ENCODE results near the gene FCHSD1. TPM values are rescaled to one million over a fixed set of nuclear protein-coding genes. Genes with fewer than 3 reads are reported as not detected.

The FCHSD1 gene
- polyA plus RNA-seq, 1 experiment: 45.8 TPM

Other genes with a start within 250 kb of the FCHSD1 start
- 0.97 and 1.2 TPM in 2 replicates for gene PCDHGA9, start 248.6 kb downstream of the FCHSD1 start, polyA plus RNA-seq (2011; rRNA removed)
- gene PCDHGB6, start 243.4 kb downstream of the FCHSD1 start, polyA plus RNA-seq (2011; rRNA removed): 1.5 and 1.7 TPM in 2 replicates
- gene PCDHGA10, start 238.4 kb downstream of the FCHSD1 start, polyA plus RNA-seq (2011; rRNA removed): 2.7 and 3.9 TPM in 2 replicates
- 7.6 and 9.6 TPM in 2 replicates for gene PCDHGB7, start 233.7 kb downstream of the FCHSD1 start, polyA plus RNA-seq (2011; rRNA removed)
- 5.4 and 7.4 TPM in 2 replicates for gene PCDHGA11, start 230.4 kb downstream of the FCHSD1 start, polyA plus RNA-seq (2011; rRNA removed)
- gene PCDHGA12, start 220.9 kb downstream of the FCHSD1 start, polyA plus RNA-seq (2011; rRNA removed): 6.1 and 7.9 TPM in 2 replicates
- gene PCDHGC3, start 175.5 kb downstream of the FCHSD1 start, polyA plus RNA-seq (2011; rRNA removed): 36.5 and 56.3 TPM in 2 replicates
- 0.49 TPM in 2 replicates for gene PCDHGC4, start 166.4 kb downstream of the FCHSD1 start, polyA plus RNA-seq (2011; rRNA removed)
- gene PCDHGC5, start 162.3 kb downstream of the FCHSD1 start, polyA plus RNA-seq (2011; rRNA removed): 0.99 and 1.6 TPM in 2 replicates
- 23.3 and 36.6 TPM in 2 replicates for gene DIAPH1, start 32.4 kb downstream of the FCHSD1 start, polyA plus RNA-seq (2011; rRNA removed)
- 84.2 and 97.8 TPM in 2 replicates for gene HDAC3, start 14.6 kb downstream of the FCHSD1 start, polyA plus RNA-seq (2011; rRNA removed)
- 3.7 and 5.0 TPM in 2 replicates for gene RELL2, start 14.4 kb downstream of the FCHSD1 start, polyA plus RNA-seq (2011; rRNA removed)
- gene ARAP3, start 30.8 kb upstream of the FCHSD1 start, polyA plus RNA-seq (2011; rRNA removed): 4.1 and 5.6 TPM in 2 replicates
- 0.91 and 2.1 TPM in 2 replicates for gene PCDH1, start 227.0 kb upstream of the FCHSD1 start, polyA plus RNA-seq (2011; rRNA removed)